ENCODE results near the gene INO80B. TPM values are rescaled to one million over a fixed set of nuclear protein-coding genes. Genes with fewer than 3 reads are reported as not detected.

The INO80B gene
- total RNA-seq, 2 experiments from 2014 or later, result 29.2 to 44.5 TPM

- 0 out of 2 replicates have a peak, but pooled peaks have one; percentile 20 for TF ChIP-seq CTCF (conservative IDR thresholded peaks at IDR 0.05; ENCODE audit: low read length)
- TF ChIP-seq EZH2phosphoT487 (IDR thresholded peaks at IDR 0.05; ENCODE audit: borderline replicate concordance, low read depth, low read length), result no peak
- peak within 1 kb of the TSS; percentile 89 for H3K4me2 ChIP-seq (ENCODE audit: low read length)
- peaks cover 7% of the 10 kb centered on the region; the same call in 1 of the 2 replicates for H3K79me2 ChIP-seq (ENCODE audit: insufficient read depth, low read depth, low read length)
- TSS peak; percentile 93 for BruUV-seq (replicated peaks)
- CTCF ChIA-PET (ENCODE audit: unreplicated experiment), result no interaction called here
- POLR2A ChIA-PET, result interaction anchor here (1.3 to 3.2 kb wide), 5 partner anchors 11 to 60 kb away, joined by 3 to 25 read pairs (median 4); partner anchors contain the start of genes AUP1, CCDC142, HTRA2 and TTC31
- H3K4me3 ChIP-seq (ENCODE audit: low read depth, low read length, poor library complexity, severe bottlenecking), result peak within 1 kb of the TSS; percentile 85
- H3K9me3 ChIP-seq (ENCODE audit: low read length), result no peaks in the 10 kb centered on the region
- peaks cover 16% of the 10 kb centered on the region for H3K4me1 ChIP-seq (ENCODE audit: insufficient read depth, low read length, poor library complexity, severe bottlenecking)
- peak; percentile 97 for DNase-seq (ENCODE audit: low spot score)
- intact Hi-C loops (cut with micrococcal nuclease; ENCODE audit: unreplicated experiment), result no loop called here
- H2AFZ ChIP-seq (ENCODE audit: low read length), result peak within 1 kb of the TSS; percentile 75
- H3K9me2 ChIP-seq (ENCODE audit: insufficient read depth, low read length), result no peaks in the 10 kb centered on the region
- H4K20me1 ChIP-seq (ENCODE audit: insufficient read depth, low read length), result no peaks in the 10 kb centered on the region
- peak within 1 kb of the TSS; percentile 81 for H3K27ac ChIP-seq (ENCODE audit: low read depth, low read length, poor library complexity, severe bottlenecking)
- peaks cover 26% of the 10 kb centered on the region for H3K36me3 ChIP-seq (ENCODE audit: insufficient read depth, low read length)
Measured at GRCh38 chr2:74472086-74472944, 17.4 kb downstream of the INO80B start, which contains the start of gene MRPL53. MRPL53 (minus strand) TSS chr2:74472680; CDS start chr2:74472660, 20 bp downstream.

GRCh38 chr2:74472945-74473258, 18.0 kb downstream of the INO80B start:
- CTCF ChIA-PET (ENCODE audit: unreplicated experiment), result interaction anchor here (0.6 kb wide), 1 partner anchor 15 kb away, joined by 6 read pairs; the partner anchor contains the start of gene WBP1
- Histone ChIP-seq H3K4me1 (ENCODE audit: insufficient read depth, low read length, poor library complexity, severe bottlenecking) (peaks cover 16% of the 10 kb centered on the region), H3K4me2 (ENCODE audit: low read length) (peak overlapping the region; percentile 89), H3K9me3 (ENCODE audit: low read length) (no peaks in the 10 kb centered on the region), H4K20me1 (ENCODE audit: insufficient read depth, low read length) (no peaks in the 10 kb centered on the region), H3K9me2 (ENCODE audit: insufficient read depth, low read length) (no peaks in the 10 kb centered on the region), H3K4me3 (ENCODE audit: low read depth, low read length, poor library complexity, severe bottlenecking) (peak overlapping the region; percentile 85), H2AFZ (ENCODE audit: low read length) (peak overlapping the region; percentile 75), H3K79me2 (ENCODE audit: insufficient read depth, low read depth, low read length) (peaks cover 7% of the 10 kb centered on the region; the same call in 1 of the 2 replicates), H3K36me3 (ENCODE audit: insufficient read depth, low read length) (peaks cover 31% of the 10 kb centered on the region), H3K27ac (ENCODE audit: low read depth, low read length, poor library complexity, severe bottlenecking) (peak overlapping the region; percentile 81)
- DNase-seq (ENCODE audit: low spot score), result no peak
- TF ChIP-seq CTCF (conservative IDR thresholded peaks at IDR 0.05; ENCODE audit: low read length) (no peak), EZH2phosphoT487 (IDR thresholded peaks at IDR 0.05; ENCODE audit: borderline replicate concordance, low read depth, low read length) (no peak)
- BruUV-seq (replicated peaks), result TSS peak; percentile 95
- POLR2A ChIA-PET, result interaction anchor here (0.6 to 3.2 kb wide), 8 partner anchors 10 to 525 kb away, joined by 3 to 25 read pairs (median 4); partner anchors contain the start of genes AUP1, CCDC142, HTRA2 and TTC31
- intact Hi-C loops (cut with micrococcal nuclease; ENCODE audit: unreplicated experiment), result no loop called here

Data from OCI-LY7 (cell line).